ENCODE measurements around the gene WNT5B.
"Not testable (repeated sequence)": the region's sequence is repeated elsewhere in the genome, so short reads cannot be mapped to it uniquely, and the experiment has no call there.

Gene WNT5B

GRCh38 chr12:1688086-1688710, 59.2 kb downstream of the WNT5B start:
- in situ Hi-C loops (cut with MboI; ENCODE audit: low pct_unique_long_range_greater_than_20kb, low sequenced_read_pairs, unreplicated experiment): no loop called here
- no peak for DNase-seq (ENCODE audit: low spot score)

GRCh38 chr12:1690578-1691122, 61.6 kb downstream of the WNT5B start, which contains the start of gene ADIPOR2:
ADIPOR2 (plus strand) TSS chr12:1691070; CDS start chr12:1754344, 63,274 bp downstream.
- DNase-seq (ENCODE audit: low spot score): peak; percentile 96
- in situ Hi-C loops (cut with MboI; ENCODE audit: low pct_unique_long_range_greater_than_20kb, low sequenced_read_pairs, unreplicated experiment): no loop called here

More at GRCh38 chr12:1688086-1688710, 59.2 kb downstream of the WNT5B start:
- TF ChIP-seq CTCF (IDR thresholded peaks at IDR 0.05; ENCODE audit: extremely low read depth, insufficient read depth, missing control alignments): no peak

GRCh38 chr12:1691123-1692007, 62.3 kb downstream of the WNT5B start:
- no peak for TF ChIP-seq CTCF (IDR thresholded peaks at IDR 0.05; ENCODE audit: extremely low read depth, insufficient read depth, missing control alignments)
- in situ Hi-C loops (cut with MboI; ENCODE audit: low pct_unique_long_range_greater_than_20kb, low sequenced_read_pairs, unreplicated experiment): no loop called here
- peak; percentile 60 for DNase-seq (ENCODE audit: low spot score)

More at GRCh38 chr12:1690578-1691122, 61.6 kb downstream of the WNT5B start, which contains the start of gene ADIPOR2:
- no peak for TF ChIP-seq CTCF (IDR thresholded peaks at IDR 0.05; ENCODE audit: extremely low read depth, insufficient read depth, missing control alignments)

GRCh38 chr12:1692226-1692625, 63.2 kb downstream of the WNT5B start:
- no peak for TF ChIP-seq CTCF (IDR thresholded peaks at IDR 0.05; ENCODE audit: extremely low read depth, insufficient read depth, missing control alignments)
- DNase-seq (ENCODE audit: low spot score): no peak
- in situ Hi-C loops (cut with MboI; ENCODE audit: low pct_unique_long_range_greater_than_20kb, low sequenced_read_pairs, unreplicated experiment): no loop called here

- in situ Hi-C loops (cut with MboI; ENCODE audit: low pct_unique_long_range_greater_than_20kb, low sequenced_read_pairs, unreplicated experiment): no loop called here
- DNase-seq (ENCODE audit: low spot score): no peak
Measured at GRCh38 chr12:1692895-1693610, 64.0 kb downstream of the WNT5B start.

GRCh38 chr12:1695097-1695496, 66.1 kb downstream of the WNT5B start:
- in situ Hi-C loops (cut with MboI; ENCODE audit: low pct_unique_long_range_greater_than_20kb, low sequenced_read_pairs, unreplicated experiment); DNase-seq (ENCODE audit: low spot score): not testable (repeated sequence)

More at GRCh38 chr12:1692895-1693610, 64.0 kb downstream of the WNT5B start:
- TF ChIP-seq CTCF (IDR thresholded peaks at IDR 0.05; ENCODE audit: extremely low read depth, insufficient read depth, missing control alignments): no peak
